Upper lobe of right lung (tissue), 1 donor: ENCODE results near the gene PRRT1. TPM values are rescaled to one million over a fixed set of nuclear protein-coding genes. Genes with fewer than 3 reads are reported as not detected.
A peak's percentile ranks its signal among the peaks of the same experiment; 100 is the strongest.

Experiments used
- ATAC-seq: fragments of 200-7000 bp; cut with Tn5 transposase; one replicate; pipeline ENCODE4 v1.9.1; 2020; ENCODE audit warnings: mild to moderate bottlenecking, moderate library complexity
- DNase-seq: peaks from one replicate; pipeline ENCODE4 v3.0.0-alpha.2; 2020
- H3K27ac ChIP-seq: fragments of 200-600 bp; one replicate; pipeline ENCODE4 v1.8.0; 2022
- H3K27me3 ChIP-seq: fragments of 200-600 bp; one replicate; pipeline ENCODE4 v1.8.0; 2022; ENCODE audit warnings: mild to moderate bottlenecking
- H3K36me3 ChIP-seq: fragments of 200-600 bp; one replicate; pipeline ENCODE4 v1.8.0; 2022
- H3K4me1 ChIP-seq: fragments of 200-600 bp; one replicate; pipeline ENCODE4 v1.8.0; 2022
- H3K4me3 ChIP-seq: fragments of 200-600 bp; one replicate; pipeline ENCODE4 v1.8.0; 2022; ENCODE audit warnings: mild to moderate bottlenecking
- H3K9me3 ChIP-seq: fragments of 200-600 bp; one replicate; pipeline ENCODE4 v1.8.0; 2022
- CTCF ChIP-seq: fragments of 200-600 bp; IDR thresholded peaks from one replicate; pipeline ENCODE4 v1.8.0; 2022; ENCODE audit warnings: antibody characterized with exemption
- intact Hi-C: fragments of 100-400 bp; cut with DNase I; formaldehyde crosslinking; loops from one replicate; pipeline ENCODE4 v1.11.0; 2022
- total RNA-seq: library from RNA; stranded (reverse); fragmentation: NEBNext Ultra II Directional; extraction: Animal tissue kit (Norgen Biotek cat#: 25700); gene quantifications from one replicate; pipeline ENCODE4 v1.2.1, GENCODE V29; 2021
- donor health status: DM: no; HTN: yes; CAD: no; lungs with severe emphysema.

PRRT1 gene
- total RNA-seq, 1 donor from 2014 or later, result 1.4 TPM

GRCh38 chr6:32183483-32184083, 31.8 kb upstream of the PRRT1 start:
- peaks cover 46% of the 10 kb centered on the region for H3K4me1 ChIP-seq
- peaks cover 42% of the 10 kb centered on the region for H3K36me3 ChIP-seq

GRCh38 chr6:32183030-32183429, 31.3 kb upstream of the PRRT1 start:
- Histone ChIP-seq H3K27ac (peak overlapping the region; percentile 77), H3K27me3 (no peaks in the 10 kb centered on the region), H3K4me1 (peaks cover 40% of the 10 kb centered on the region), H3K36me3 (peaks cover 42% of the 10 kb centered on the region), H3K9me3 (no peaks in the 10 kb centered on the region), H3K4me3 (peak overlapping the region; percentile 28)
- DNase-seq, result no peak
- ATAC-seq, result no peak
- no peak for TF ChIP-seq CTCF
- intact Hi-C loops, result no loop called here

More at GRCh38 chr6:32183483-32184083, 31.8 kb upstream of the PRRT1 start:
- ATAC-seq (no peak), DNase-seq (no peak)
- intact Hi-C loops, result no loop called here
- TF ChIP-seq CTCF, result no peak
- H3K27ac ChIP-seq, result peak overlapping the region; percentile 77
- peak overlapping the region; percentile 28 for H3K4me3 ChIP-seq
- H3K27me3 ChIP-seq, result no peaks in the 10 kb centered on the region
- no peaks in the 10 kb centered on the region for H3K9me3 ChIP-seq

- no peak for DNase-seq
- H3K36me3 ChIP-seq, result peaks cover 39% of the 10 kb centered on the region
- intact Hi-C loops, result no loop called here
- TF ChIP-seq CTCF, result no peak
- H3K9me3 ChIP-seq, result no peaks in the 10 kb centered on the region
- H3K4me3 ChIP-seq, result peak overlapping the region; percentile 28
- H3K27me3 ChIP-seq, result no peaks in the 10 kb centered on the region
- no peak for ATAC-seq
- H3K27ac ChIP-seq, result peak overlapping the region; percentile 77
- peaks cover 40% of the 10 kb centered on the region for H3K4me1 ChIP-seq
These were observed 30.8 kb upstream of the PRRT1 start for GRCh38 chr6:32182555-32182981.

GRCh38 chr6:32181915-32182529, 30.3 kb upstream of the PRRT1 start:
- no peaks in the 10 kb centered on the region for H3K27me3 ChIP-seq
- peaks cover 34% of the 10 kb centered on the region for H3K36me3 ChIP-seq
- peaks cover 41% of the 10 kb centered on the region for H3K4me1 ChIP-seq
- H3K4me3 ChIP-seq, result peak overlapping the region; percentile 28
- no peaks in the 10 kb centered on the region for H3K9me3 ChIP-seq
- TF ChIP-seq CTCF, result no peak
- intact Hi-C loops, result no loop called here
- no peak for ATAC-seq
- H3K27ac ChIP-seq, result peak overlapping the region; percentile 19
- no peak for DNase-seq

- no peak for TF ChIP-seq CTCF
- peaks cover 41% of the 10 kb centered on the region for H3K4me1 ChIP-seq
- ATAC-seq (no peak), DNase-seq (no peak)
- H3K27ac ChIP-seq, result peak overlapping the region; percentile 19
- intact Hi-C loops, result no loop called here
- H3K4me3 ChIP-seq, result peak overlapping the region; percentile 10
- H3K9me3 ChIP-seq, result no peaks in the 10 kb centered on the region
- peaks cover 26% of the 10 kb centered on the region for H3K36me3 ChIP-seq
- H3K27me3 ChIP-seq, result no peaks in the 10 kb centered on the region
These were observed 29.5 kb upstream of the PRRT1 start for GRCh38 chr6:32181148-32181702.
